ENCODE data around the gene REPS2. TPM values are rescaled to one million over a fixed set of nuclear protein-coding genes. Genes with fewer than 3 reads are reported as not detected.
A peak's percentile ranks its signal among the peaks of the same experiment; 100 is the strongest.

REPS2 gene
- total RNA-seq, 1 donor: 0.43 TPM

DNA sequence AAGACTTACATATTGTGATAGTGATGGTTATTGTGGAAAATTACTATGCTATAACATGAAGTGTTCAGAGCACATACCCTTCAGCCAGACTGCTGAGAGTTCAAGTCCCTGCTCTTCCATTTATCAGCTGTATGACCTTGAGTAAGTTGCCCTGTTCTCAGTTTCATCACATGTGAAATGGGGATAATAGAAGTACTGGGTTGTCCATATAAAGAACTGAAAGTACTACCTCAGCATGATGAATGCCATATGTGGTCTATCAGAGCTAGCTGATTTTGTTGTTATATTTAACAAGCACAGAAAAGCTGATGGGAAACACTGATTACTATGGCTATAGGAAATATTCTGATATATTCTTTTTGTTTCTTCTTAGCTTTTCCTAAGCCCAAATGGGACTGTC is 115.6 kb downstream of the REPS2 start:
- no peak for DNase-seq (ENCODE audit: low read depth)
- TF ChIP-seq CTCF (IDR thresholded peaks at IDR 0.05; ENCODE audit: insufficient read depth, low read depth, low read length): no peak
- no peak overlapping the region for H3K4me3 ChIP-seq (ENCODE audit: low read depth, low read length)

GRCh38 chrX:17065100-17065499 is 118.6 kb downstream of the REPS2 start:
- TF ChIP-seq CTCF (IDR thresholded peaks at IDR 0.05; ENCODE audit: insufficient read depth, low read depth, low read length): peak; percentile 12
- H3K4me3 ChIP-seq (ENCODE audit: low read depth, low read length): no peak overlapping the region
- no peak for DNase-seq (ENCODE audit: low read depth)

GRCh38 chrX:17067534-17067933 is 121.1 kb downstream of the REPS2 start:
- no peak for TF ChIP-seq CTCF (IDR thresholded peaks at IDR 0.05; ENCODE audit: insufficient read depth, low read depth, low read length)
- DNase-seq (ENCODE audit: low read depth): no peak
- H3K4me3 ChIP-seq (ENCODE audit: low read depth, low read length): no peak overlapping the region

- no peak for DNase-seq (ENCODE audit: low read depth)
- no peak overlapping the region for H3K4me3 ChIP-seq (ENCODE audit: low read depth, low read length)
- no peak for TF ChIP-seq CTCF (IDR thresholded peaks at IDR 0.05; ENCODE audit: insufficient read depth, low read depth, low read length)
Observed at GRCh38 chrX:17072301-17072700, 125.8 kb downstream of the REPS2 start.

GRCh38 chrX:17072721-17073230 is 126.3 kb downstream of the REPS2 start:
- DNase-seq (ENCODE audit: low read depth): no peak
- no peak for TF ChIP-seq CTCF (IDR thresholded peaks at IDR 0.05; ENCODE audit: insufficient read depth, low read depth, low read length)
- H3K4me3 ChIP-seq (ENCODE audit: low read depth, low read length): no peak overlapping the region

- H3K4me3 ChIP-seq (ENCODE audit: low read depth, low read length): no peak overlapping the region
- no peak for TF ChIP-seq CTCF (IDR thresholded peaks at IDR 0.05; ENCODE audit: insufficient read depth, low read depth, low read length)
- DNase-seq (ENCODE audit: low read depth): no peak
Observed at GRCh38 chrX:17075004-17075403, 128.5 kb downstream of the REPS2 start.

DNA sequence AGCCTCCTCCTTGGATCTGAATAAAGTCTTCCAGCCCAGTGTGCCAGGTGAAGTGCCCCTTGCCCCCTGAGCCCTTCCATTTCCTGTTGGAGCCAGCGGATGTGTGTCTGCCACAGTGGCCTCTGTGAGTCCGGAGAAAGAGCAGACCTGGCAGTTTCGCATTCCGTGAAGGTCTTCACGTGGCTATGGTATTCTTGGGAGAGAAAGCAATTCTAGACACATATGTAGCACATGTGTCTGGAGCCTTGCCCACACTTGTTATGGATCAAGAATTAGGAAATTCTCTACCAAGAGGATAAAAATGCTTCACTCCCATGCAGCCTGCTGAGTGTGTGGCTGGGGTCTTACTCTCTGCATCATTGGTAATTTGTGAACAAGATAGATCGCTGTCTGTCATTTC is 130.9 kb downstream of the REPS2 start:
- no peak overlapping the region for H3K4me3 ChIP-seq (ENCODE audit: low read depth, low read length)
- no peak for TF ChIP-seq CTCF (IDR thresholded peaks at IDR 0.05; ENCODE audit: insufficient read depth, low read depth, low read length)
- peak; percentile 2 for DNase-seq (ENCODE audit: low read depth)

Data from fibroblast of villous mesenchyme (primary cell).